H7 (cell line): ENCODE measurements around the gene SND1. TPM values are rescaled to one million over a fixed set of nuclear protein-coding genes. Genes with fewer than 3 reads are reported as not detected.

Experiments used
- DNase-seq: peaks from one replicate; pipeline ENCODE4 v3.0.0; 2012
- H3K27me3 ChIP-seq: 2 replicates; pipeline ENCODE4 v1.6.0; 2011; ENCODE audit warnings: mild to moderate bottlenecking, low read length; ENCODE audit not compliant: control insufficient read depth, insufficient read depth
- H3K36me3 ChIP-seq: replicated peaks from 2 replicates; pipeline ENCODE4 v1.5.1; 2011; ENCODE audit warnings: low read length; ENCODE audit not compliant: control insufficient read depth, insufficient read depth
- H3K4me3 ChIP-seq: 2 replicates; pipeline ENCODE4 v1.5.1; 2011; ENCODE audit warnings: low read depth, mild to moderate bottlenecking, control low read depth, low read length, moderate library complexity; ENCODE audit not compliant: insufficient read depth
- total RNA-seq: library from RNA; depleted of rRNA; stranded (reverse); fragments of >200 nt; shearing (Covaris generic); gene quantifications from 2 replicates; pipeline ENCODE4 v1.2.3, GENCODE V29; 2014

The SND1 gene
- total RNA-seq, 1 experiment from 2014 or later: 196 TPM

- Histone ChIP-seq H3K4me3 (no peak overlapping the region), H3K27me3 (no peaks in the 10 kb centered on the region), H3K36me3 (no peaks in the 10 kb centered on the region)
- no peak for DNase-seq
Measured at GRCh38 chr7:127940381-127941160, 288.6 kb downstream of the SND1 start.

DNA sequence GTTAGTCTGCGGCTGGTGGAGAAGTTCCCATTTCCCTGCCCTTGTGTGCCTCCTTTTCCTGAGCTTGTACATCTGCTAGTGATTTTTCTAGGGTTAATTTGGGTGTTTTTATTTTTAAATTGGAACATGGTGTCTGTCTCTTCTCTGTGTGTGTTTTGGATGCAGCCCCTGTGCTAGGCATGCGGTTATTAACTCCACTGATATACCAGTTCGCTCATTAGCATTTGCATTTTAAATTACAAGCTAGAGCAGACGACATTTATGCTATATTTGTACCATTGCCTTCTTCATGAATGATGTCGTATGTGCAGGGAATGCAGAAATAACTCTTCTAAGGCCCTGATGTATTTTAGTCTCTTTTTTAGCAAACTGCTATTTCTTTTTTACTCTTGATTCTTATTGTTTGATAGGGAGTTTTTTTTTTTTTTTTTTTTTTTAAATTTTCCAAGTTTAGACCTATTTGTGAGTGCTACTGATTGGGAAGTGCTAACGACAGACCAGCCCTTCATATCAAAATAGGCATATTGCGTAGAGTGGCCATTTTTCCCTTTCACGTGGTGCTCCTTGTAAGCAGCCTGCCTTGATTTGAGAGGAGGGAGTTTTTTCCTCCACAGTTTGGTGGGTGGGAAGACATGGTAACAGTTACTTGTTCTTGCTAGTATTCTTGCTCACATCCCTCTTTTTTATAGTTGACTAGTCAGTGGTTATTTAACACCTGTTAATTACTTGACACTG lies 289.6 kb downstream of the SND1 start:
- Histone ChIP-seq H3K36me3 (no peaks in the 10 kb centered on the region), H3K27me3 (no peaks in the 10 kb centered on the region)

DNA sequence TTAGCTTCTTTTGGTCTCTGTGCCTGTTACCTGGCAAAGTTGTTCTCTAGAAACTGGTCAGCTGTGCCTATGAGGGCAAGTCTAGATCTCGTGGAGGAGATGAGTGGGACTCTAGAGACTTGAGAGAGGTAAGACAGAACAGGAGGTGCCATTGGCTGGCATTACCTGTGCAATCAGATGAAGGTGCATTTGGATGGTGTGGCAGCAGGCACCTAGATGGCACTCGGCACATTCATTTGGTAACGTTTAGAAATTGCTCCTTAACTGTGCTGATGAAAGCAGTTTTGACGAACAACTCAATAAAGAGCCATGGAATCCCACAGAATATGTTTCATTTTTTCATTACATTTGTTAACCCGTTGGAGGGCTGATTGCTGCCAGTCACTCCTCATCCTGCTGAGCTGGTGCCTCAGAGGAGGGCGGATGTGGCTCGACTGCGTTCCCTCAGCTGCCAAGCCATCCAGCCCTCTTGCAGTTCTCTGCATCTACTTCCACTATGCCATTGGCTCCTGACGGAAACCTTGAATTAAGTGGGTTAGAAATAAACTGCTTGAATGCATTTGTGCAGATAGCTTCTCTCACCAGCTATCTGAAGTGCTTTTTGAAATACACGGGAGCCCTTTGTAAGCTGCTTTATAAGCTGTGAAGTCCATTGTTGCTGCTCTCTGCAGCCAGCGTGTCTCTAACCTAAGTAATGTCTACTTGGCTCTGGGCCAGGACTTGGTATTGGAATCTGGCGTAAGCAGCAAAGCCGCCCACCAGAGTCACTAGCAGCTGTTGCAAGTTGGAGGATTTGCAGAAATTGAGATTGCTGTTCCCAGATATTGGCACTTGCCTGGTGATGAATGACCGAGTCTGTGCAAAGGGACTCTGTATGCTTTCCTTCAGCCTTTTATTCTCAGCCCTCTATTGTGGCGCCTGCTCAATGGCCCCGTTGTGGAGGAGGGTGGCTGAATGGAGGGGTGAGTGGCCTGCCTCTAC lies 291.8 kb downstream of the SND1 start:
- no peak for DNase-seq
- Histone ChIP-seq H3K27me3 (no peaks in the 10 kb centered on the region), H3K36me3 (no peaks in the 10 kb centered on the region), H3K4me3 (no peak overlapping the region)

More for the DNA sequence above, 289.6 kb downstream of the SND1 start:
- no peak for DNase-seq
- H3K4me3 ChIP-seq: no peak overlapping the region

- Histone ChIP-seq H3K27me3 (no peaks in the 10 kb centered on the region), H3K4me3 (no peak overlapping the region), H3K36me3 (no peaks in the 10 kb centered on the region)
- no peak for DNase-seq
Measured at GRCh38 chr7:127946111-127946510, 294.1 kb downstream of the SND1 start.

DNA sequence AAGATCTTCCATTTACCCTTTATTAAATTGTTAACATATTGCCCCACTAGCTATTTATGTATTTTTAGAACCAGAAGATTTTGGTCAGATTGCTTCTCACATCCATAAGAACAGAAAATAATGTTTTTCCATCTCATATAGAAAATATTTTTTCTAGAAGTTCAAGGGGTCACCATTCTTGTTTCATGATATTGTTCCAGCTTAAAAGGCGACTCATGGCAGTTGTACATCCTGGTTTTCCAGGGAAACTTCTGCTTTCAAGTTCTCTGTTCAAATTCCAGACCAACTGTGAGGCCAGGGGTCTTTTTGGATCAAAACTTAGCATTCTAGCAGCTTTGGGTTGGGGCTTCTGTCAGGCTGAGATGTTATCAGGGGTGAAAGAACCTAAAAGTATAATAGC lies 294.9 kb downstream of the SND1 start:
- Histone ChIP-seq H3K4me3 (no peak overlapping the region), H3K36me3 (no peaks in the 10 kb centered on the region), H3K27me3 (no peaks in the 10 kb centered on the region)
- DNase-seq: no peak

DNA sequence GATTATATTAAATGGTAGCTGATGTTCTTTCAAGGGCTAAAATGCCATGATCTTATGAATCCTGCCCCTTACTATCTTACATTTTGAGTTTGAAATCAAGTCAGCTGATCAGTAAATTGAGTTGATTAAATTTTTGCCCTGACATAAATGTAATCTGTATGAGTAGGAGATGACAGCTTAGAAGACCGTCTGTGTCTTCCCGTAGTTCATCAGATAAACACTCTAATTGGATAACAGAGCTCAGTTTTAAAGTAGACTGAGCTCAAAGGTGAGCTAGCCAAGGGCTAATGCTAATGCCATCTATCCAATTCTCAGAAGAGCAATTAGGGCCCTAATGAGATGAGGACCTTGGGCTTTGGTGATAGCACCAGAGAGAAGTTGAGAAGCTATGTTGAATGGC lies 296.3 kb downstream of the SND1 start:
- Histone ChIP-seq H3K36me3 (no peaks in the 10 kb centered on the region), H3K4me3 (no peak overlapping the region), H3K27me3 (no peaks in the 10 kb centered on the region)

GRCh38 chr7:127948930-127949329 lies 296.9 kb downstream of the SND1 start:
- Histone ChIP-seq H3K4me3 (no peak overlapping the region), H3K36me3 (no peaks in the 10 kb centered on the region)
- DNase-seq: no peak

More for the DNA sequence above, 296.3 kb downstream of the SND1 start:
- DNase-seq: no peak

GRCh38 chr7:127949769-127950222 lies 297.8 kb downstream of the SND1 start:
- no peaks in the 10 kb centered on the region for H3K36me3 ChIP-seq
- H3K4me3 ChIP-seq: no peak overlapping the region
- H3K27me3 ChIP-seq: no peaks in the 10 kb centered on the region
- DNase-seq: peak; percentile 19

More at GRCh38 chr7:127948930-127949329, 296.9 kb downstream of the SND1 start:
- H3K27me3 ChIP-seq: no peaks in the 10 kb centered on the region

DNA sequence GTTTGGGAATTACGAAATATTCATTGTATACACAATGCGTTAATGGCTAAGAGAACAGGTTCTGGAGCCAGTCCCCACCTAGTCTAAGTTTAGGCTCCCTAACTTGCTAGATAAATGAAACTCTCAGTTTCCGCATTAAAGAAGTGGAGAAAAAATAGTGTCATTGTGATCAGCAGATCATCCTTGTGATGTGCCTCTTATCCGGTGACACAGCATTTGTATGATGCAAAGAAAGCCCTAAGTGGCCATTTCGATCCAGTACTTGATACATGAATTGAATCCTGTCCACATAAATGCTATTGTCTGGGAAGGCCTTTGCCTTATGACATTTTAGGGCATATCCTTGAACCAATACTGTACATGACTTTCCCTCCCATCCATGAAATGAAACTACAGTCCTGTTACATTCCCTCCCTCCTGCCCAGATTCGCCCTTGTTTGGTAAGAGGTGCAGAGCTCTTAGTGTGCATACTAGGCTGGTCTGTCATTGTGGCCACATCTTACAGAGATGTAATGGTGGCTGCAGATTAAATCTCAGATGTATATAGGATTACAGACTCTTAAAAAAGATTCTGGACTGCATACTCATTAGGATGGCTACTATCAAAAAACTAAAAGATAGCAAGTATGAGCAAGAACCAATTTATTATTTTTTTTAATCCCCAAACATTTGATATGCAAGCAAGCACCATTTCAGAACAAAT lies 298.4 kb downstream of the SND1 start:
- Histone ChIP-seq H3K4me3 (no peak overlapping the region), H3K27me3 (no peaks in the 10 kb centered on the region), H3K36me3 (no peaks in the 10 kb centered on the region)
- no peak for DNase-seq

DNA sequence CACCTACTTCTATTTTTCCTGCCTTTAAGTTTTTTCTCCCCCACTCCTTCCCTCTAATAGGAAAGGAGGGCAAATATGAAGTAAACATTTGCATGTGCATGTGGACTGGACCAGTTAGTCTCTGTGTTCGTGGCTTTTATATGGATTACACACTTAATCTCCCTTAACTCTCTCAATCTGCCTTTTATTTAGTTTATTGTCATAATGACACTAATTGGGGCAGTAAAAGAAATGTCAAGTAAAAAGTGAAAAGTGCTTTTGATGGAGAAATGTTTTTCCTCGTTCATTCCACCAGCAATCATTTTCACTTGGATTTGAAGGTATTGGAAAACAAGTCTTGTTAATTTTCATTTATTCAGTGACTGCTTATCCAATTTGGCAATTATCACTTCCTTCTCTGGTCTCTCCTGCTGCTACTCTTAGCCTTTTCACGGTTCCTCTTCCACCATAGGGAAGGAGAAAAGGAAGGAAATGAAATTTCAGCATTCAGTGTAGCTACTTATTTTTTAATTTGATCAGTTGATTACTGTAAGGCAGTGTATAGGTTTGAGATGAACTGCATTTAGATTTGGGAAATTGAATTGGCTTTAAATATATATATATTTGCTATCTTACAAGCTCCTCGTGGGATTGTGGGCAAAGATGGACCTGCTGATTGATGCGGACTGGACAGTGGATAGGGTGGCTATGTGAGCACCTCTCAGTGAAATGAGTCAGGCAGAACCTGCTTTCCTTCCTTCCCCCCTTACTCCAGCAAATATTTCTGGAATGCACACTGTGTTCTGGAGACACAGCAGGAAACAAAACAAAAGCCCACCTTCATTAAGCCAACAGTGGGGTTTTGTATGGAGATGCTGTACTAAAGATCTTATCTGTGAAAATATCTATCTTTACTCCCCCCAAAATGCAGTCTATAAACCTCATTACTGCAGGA lies 301.7 kb downstream of the SND1 start:
- DNase-seq: no peak
- H3K27me3 ChIP-seq: no peaks in the 10 kb centered on the region
- H3K36me3 ChIP-seq: peaks cover 1% of the 10 kb centered on the region; the same call in 1 of the 2 replicates
- H3K4me3 ChIP-seq: no peak overlapping the region

DNA sequence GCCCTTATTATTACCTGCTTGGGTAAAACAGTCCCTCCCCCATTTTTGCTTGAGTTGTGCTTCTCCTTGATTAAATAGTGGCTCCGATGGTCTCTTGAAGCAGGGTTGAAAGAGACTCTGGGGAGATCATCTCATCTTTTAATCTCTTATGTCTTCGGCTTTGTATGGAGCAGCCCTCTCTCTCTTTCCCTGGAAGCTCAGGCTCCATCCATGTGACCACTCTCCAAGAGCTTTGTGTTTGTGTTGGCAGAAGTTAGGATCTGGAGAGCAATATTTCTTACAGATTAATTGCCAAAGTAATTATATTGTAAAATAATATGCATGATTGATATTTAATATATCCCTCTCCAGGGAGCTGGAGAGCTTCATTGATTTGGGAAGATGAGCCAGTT lies 302.4 kb downstream of the SND1 start:
- no peaks in the 10 kb centered on the region for H3K27me3 ChIP-seq
- DNase-seq: no peak
- H3K4me3 ChIP-seq: no peak overlapping the region
- peaks cover 1% of the 10 kb centered on the region; the same call in 1 of the 2 replicates for H3K36me3 ChIP-seq

- H3K27me3 ChIP-seq: no peaks in the 10 kb centered on the region
- H3K4me3 ChIP-seq: no peak overlapping the region
- DNase-seq: no peak
Measured at GRCh38 chr7:127955051-127955531, 303.1 kb downstream of the SND1 start.

GRCh38 chr7:127957886-127958285 lies 305.9 kb downstream of the SND1 start:
- Histone ChIP-seq H3K4me3 (no peak overlapping the region), H3K27me3 (no peaks in the 10 kb centered on the region), H3K36me3 (peaks cover 1% of the 10 kb centered on the region; the same call in 1 of the 2 replicates)
- DNase-seq: peak; percentile 7

More at GRCh38 chr7:127955051-127955531, 303.1 kb downstream of the SND1 start:
- peaks cover 1% of the 10 kb centered on the region; the same call in 1 of the 2 replicates for H3K36me3 ChIP-seq
